Stimulated activated CD8-positive, alpha-beta memory T cell treated with anti-CD3 and anti-CD28 coated beads, Interleukin-15, amount 100 ng/mL, for 24 hours (primary cell): ENCODE results near the gene DGCR8.

Source experiments
- DNase-seq: peaks from one replicate; pipeline ENCODE4 v3.0.0-alpha.2; 2020; ENCODE audit warnings: low read depth

The DGCR8 gene

GRCh38 chr22:20052309-20053259 lies 27.5 kb upstream of the DGCR8 start:
- DNase-seq, result no peak

DNA sequence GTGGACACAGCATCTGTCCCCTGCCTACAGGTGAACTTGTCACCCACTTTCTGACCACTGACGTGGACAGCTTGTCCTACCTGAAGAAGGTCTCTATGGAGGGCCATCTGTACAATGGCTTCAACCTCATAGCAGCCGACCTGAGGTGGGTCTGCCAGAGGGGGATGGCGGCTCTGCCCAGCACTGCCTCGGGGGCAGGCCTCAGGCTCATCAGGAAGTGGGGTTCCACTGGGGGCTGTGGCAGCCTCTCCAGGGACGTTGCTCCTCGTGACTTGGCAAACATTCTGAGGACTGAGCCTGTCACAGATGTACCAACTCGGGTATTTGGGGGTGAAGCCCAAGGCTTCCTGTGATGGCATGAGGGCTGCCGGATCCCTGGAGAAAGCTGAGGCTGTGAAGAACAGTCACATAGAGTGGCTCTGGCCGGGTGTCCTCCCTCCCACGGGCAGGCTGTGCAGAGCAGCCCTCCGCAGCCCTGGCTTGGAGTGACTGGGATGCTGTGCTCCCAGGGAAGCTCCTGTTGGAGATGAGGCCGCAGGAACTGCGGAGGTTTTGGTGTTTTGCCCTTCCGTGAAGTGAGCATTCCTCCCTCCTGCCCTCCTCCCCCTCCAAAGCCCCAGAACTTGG lies 26.5 kb upstream of the DGCR8 start:
- DNase-seq, result no peak

DNA sequence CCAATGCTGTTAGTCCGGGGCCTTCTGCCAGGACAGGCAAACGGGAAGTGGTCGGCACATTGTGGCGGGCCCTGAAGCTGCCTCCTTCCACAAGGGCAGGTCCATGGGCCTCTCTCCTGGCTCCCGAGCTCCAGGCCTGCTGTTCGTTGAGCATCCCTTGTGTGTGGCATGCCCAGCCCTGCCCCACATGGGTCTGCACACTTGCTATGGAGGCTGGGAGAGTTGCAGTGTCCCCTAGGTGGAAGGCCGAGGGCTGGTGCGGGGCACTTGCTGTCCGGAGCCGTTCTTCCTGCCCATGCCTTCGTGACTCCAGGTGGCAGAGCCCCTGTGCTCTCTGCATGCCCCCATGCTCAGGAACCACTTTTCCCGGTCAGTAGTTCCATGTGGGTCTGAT lies 26.0 kb upstream of the DGCR8 start:
- DNase-seq, result no peak

DNA sequence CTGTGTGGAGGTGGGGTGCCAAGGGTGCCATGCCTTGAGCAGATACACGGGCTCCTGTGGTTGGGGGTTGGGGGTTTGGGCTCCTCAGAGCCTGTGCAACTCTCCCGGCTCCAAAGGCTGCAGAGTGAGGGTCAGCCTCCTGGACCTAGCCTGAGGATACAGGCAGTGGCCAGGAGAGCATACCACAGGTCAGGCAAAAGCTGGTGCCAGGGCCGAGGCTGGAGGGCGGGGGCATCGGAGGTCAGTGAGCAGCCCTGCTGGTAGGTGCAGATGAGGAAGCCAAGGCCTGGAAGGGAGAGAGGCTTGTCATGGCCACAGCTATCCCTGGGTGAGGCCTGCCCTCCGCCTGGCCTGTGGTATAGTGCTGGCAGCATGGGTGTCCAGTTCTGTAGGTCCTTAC lies 25.6 kb upstream of the DGCR8 start:
- no peak for DNase-seq

DNA sequence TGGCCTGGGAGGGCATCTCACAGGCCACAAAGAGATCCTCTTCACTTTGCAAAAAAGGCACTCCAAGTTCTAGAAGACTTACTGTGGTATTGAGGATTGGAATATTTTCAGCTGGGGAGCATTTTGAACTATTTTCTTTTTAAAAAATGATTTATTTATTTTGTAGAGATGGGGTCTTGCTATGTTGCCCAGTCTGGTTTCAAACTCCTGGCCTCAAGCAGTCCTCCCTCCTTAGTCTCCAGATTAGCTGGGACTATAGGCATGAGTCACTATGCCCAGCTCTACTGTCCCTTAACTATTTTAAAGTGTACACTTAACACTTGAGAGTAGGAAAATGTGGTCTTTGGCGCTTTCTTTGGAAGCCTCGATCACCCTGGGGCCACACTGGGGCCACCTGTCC lies 24.9 kb upstream of the DGCR8 start:
- no peak for DNase-seq

DNA sequence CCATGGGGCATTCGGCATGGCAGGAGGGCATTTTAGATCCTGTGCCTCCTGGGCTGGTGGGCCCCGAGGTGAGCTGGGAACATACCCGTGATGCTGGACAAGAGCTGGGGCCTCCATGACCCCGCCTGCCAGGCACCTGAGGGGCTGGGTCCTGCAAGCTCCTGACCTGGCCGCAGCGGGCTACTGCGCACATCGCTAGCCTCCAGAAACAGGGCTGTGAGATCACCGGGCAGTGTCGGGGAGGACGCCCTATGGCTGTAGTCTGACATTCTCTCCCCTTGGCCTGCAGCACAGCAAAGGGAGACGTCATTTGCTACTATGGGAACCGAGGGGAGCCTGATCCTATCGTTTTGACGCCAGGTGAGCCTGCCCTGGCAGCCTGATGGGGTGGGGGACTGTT lies 24.4 kb upstream of the DGCR8 start:
- DNase-seq, result no peak

DNA sequence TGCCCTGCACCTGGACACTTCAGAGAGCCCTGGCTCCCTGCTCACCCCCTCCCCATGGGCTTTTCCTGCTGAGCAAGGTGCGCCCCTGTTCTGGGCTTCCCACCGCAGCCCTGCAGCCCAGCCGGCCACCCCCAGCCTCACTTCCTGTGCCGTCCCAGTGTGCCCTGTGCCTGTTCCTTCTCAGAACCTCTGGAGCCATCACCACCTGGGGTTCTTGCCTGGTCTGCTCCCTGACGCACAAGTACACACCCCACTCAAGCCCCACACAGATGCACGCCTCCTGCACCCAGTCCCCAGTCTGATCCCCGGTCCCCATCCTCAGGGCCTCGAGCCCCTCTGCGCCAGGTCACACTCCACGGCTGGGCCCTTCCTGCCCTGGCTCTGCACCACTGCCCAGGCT lies 23.9 kb upstream of the DGCR8 start:
- no peak for DNase-seq

GRCh38 chr22:20056696-20057386 lies 23.2 kb upstream of the DGCR8 start:
- DNase-seq, result no peak

DNA sequence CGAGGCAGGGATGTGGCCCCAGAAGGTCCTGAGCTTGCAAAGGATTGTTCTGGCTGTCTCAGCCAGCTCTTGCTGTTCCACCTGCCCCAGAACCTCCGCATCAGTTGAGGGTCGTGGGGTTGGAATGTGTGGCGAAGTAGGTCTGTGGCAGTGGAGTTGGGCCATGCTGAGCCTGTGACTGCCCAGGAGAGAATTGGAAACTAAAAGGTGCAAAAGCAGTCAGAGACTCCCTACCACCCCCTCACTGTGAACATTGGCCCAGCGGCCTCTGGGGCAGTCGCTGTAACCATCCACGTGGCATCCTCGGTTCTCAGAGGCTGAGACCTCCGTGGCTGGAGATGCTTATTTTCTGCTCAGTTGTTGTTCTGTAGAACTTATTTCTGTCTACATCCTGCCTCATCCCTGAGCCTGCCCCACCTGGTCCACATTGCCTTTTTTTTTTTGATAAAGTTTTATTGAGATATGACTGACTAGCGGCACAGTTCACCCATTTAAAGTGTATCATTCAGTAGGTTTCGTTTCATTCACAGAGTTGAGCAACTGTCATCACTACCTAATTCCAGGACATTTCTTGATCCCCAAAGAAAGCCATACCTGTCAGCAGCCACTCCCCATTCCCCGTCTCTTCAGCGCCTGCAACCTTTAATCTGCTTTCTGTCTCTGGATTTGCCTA lies 22.3 kb upstream of the DGCR8 start:
- no peak for DNase-seq

DNA sequence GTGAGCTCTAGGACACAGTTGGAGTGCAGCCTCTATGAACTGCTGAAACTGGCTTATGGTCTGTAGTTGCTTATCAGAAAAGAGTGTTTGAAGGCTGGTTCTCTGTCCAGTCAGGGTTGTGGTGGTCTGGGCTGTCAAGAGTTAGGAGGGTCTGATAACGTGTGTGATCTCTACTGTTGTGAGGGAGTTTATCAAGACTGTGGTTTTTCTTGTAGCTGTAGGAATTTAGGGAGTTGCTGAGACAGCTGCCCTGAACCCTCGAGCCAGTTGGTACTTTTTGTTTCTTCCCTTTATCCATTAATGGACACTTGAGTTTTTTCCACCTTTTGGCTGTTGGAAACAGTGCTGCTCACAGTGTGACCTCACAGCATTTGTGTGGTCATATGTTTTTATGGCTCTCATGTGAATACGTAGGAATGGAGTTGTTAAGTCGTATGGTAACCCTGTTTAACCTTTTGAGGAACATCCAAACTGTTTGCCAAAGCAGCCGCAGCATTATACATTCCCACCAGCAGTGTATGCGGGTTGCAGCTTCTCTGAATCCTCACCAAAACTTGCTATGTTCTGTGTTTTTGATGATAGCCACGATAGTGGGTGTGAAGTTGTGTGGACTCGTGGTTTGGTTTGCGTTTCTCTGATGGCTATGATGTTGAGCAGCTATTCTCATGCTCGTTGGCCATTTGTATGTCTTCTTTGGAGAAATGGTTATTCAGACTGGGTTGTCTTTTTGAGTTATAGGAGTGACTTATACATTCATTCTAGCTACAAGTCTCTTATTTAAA lies 20.9 kb upstream of the DGCR8 start:
- no peak for DNase-seq

GRCh38 chr22:20060700-20061480 lies 19.2 kb upstream of the DGCR8 start:
- DNase-seq, result no peak

DNA sequence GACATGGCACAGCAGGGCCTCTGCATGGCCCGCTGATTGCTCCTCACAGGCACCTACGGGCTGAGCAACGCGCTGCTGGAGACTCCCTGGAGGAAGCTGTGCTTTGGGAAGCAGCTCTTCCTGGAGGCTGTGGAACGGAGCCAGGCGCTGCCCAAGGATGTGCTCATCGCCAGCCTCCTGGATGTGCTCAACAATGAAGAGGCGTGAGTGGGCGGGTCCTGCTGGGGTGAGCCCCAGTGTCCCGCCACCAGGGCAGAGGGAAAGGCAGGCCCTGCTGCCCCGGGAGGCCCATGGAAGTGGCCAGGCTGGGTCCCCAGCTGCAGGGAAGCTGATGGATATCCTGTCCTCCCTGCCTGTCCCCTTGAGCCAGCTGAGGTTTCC lies 18.6 kb upstream of the DGCR8 start:
- no peak for DNase-seq

- DNase-seq, result no peak
Observed at GRCh38 chr22:20062043-20062765, 17.8 kb upstream of the DGCR8 start.

DNA sequence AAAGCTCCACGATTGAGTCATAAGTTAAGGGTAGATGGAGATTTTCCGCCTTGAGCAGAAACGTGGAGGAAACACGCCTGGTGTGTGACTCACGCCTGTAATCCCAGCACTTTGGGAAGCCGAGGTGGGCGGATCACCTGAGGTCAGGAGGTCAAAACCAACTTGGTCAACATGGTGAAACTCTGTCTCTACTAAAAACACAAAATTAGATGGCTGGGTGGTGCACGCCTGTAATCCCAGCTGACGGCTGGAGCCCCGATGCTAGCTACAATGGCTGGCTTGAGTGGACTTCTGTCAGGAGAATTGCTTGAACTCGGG lies 17.3 kb upstream of the DGCR8 start:
- DNase-seq, result no peak

DNA sequence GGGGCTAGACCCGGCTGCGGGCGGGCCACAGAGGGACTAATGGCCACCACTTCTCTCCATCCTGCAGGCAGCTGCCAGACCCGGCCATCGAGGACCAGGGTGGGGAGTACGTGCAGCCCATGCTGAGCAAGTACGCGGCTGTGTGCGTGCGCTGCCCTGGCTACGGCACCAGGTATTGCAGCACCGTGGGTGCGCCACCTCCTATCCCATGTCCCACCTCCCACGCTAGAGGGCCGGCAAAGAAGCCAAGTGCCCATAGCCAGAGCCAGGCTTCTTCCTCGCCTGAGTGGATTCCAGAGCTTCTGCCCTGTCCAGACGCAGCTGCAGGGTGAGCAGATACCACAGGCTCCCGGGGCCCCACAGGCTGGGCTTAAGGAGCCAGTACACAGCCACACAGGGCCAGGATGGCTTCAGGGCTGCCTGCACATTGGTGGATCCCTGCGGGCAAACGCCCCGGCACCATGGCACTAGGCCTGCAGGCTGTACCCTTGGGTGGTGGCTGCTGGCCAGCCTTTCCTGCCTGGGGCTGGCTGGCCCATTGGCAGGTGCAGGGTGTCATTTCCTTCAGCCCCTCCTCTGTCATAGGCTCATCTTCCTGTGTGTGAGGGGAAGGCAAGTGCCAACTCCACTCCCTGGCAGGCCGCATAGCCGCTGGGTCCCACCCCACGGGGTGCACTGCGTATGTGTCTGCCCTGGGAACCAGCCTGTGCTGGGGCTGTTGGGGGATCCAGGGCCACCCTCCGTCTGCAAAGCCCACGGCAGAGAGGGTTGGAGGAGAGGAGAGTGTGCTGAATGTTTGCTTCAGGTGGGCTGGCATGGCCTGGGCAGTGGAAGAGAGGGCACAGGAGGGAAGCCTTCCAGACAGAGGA lies 16.5 kb upstream of the DGCR8 start:
- DNase-seq, result no peak

DNA sequence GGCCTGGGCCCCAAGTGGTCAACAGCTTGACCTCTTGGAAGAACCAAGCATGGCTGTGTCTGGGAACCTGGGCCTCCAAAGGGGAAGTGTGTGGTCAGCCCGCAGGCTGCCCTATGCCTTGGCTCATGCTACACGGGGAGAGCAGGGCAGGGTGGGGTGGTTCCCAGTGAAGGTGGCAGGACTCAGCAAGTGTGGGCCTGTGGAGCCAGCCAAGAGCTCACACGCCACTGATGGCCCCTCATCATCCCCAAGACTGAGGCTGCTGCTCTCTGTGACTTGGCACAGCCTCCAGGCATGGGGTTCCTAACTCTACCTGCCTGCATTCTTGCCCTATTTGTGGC lies 15.9 kb upstream of the DGCR8 start:
- DNase-seq, result no peak

- no peak for DNase-seq
Observed at GRCh38 chr22:20064545-20065262, 15.3 kb upstream of the DGCR8 start.

DNA sequence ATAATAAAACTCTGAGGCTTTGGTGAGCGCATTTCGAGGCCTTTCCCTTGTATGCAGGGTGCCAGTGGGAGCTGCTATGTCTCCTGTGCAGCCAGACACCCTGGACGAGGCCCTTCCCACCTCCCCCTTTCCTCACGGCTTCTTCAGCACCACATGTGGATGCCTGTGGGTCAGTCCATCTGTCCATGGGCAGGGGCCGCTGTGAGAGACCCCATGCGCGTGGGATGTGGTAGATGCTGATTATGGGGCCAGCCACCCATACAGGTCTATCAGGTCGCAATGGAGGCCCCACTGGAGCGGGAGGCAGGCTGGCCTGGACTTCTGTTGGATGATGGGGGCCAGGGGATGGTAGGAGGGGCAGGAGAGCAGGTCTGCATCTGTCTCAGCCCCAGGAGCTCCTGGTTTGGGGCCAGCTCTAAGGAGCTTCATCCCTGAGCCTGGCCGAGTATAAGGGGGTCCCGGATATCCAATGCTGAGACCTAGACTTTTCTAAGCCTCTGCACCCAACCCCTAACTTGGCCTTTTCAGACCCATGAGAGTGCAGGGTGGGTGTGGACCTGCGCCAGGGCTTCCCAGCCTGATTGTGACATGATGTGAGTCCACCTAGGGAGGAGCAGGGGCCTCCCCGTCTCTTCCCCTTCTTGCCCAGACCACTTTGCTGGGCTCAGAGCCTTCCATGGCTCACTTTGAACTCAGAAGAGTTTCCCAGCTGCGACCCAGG lies 14.0 kb upstream of the DGCR8 start:
- DNase-seq, result no peak
